A673 (cell line): Measurements from ENCODE around the gene CD28.

ENCODE experiments used
- CTCF ChIP-seq: fragments of 300-800, 200-600 bp; sonication (generic); conservative IDR thresholded peaks from 2 replicates; pipeline ENCODE4 v1.5.1; 2017; ENCODE audit warnings: low read depth, mild to moderate bottlenecking, antibody characterized with exemption, low read length, moderate library complexity, mixed read lengths
- EZH2 ChIP-seq: fragments of 200-600 bp; sonication (generic); IDR thresholded peaks from 2 replicates; pipeline ENCODE4 v1.6.1; 2017; ENCODE audit warnings: borderline replicate concordance, low read depth, mild to moderate bottlenecking, mixed read lengths, antibody characterized with exemption, low read length; ENCODE audit not compliant: poor library complexity, severe bottlenecking

- TF ChIP-seq CTCF, result no peak
- no peak for TF ChIP-seq EZH2
These were observed 26.6 kb downstream of the CD28 start for GRCh38 chr2:203732953-203733510.
